NCI-H1092 treated with DMSO at 0.1 percent for 48 hours (cell line): ENCODE data around the gene MLLT10.

Experiments
- DNase-seq: peaks from one replicate; lab custom pipeline; 2025; lab: John Stamatoyannopoulos, UW

Gene MLLT10

GRCh38 chr10:21501731-21502347 is 32.2 kb upstream of the MLLT10 start:
- no peak for DNase-seq

DNA sequence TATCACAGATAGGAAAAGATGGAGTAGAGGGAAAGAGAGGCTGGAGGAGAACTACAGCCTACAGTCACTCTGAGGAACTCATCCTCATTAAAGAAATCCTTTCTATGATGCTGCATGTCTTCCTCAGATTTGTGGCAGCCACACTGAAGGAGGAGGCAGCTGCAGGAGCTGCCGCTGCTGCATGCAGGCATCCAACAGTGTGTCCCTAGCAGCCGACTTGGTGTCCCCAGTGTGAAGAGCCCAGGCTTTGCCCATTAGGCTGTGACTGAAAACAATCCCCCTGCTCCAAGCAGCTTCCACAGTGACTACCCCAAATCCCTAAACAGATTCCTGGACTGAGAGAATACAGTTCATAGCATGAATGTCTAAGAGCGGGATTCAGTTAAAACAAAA is 31.7 kb upstream of the MLLT10 start:
- DNase-seq, result no peak

GRCh38 chr10:21503542-21503941 is 30.5 kb upstream of the MLLT10 start:
- DNase-seq, result no peak

DNA sequence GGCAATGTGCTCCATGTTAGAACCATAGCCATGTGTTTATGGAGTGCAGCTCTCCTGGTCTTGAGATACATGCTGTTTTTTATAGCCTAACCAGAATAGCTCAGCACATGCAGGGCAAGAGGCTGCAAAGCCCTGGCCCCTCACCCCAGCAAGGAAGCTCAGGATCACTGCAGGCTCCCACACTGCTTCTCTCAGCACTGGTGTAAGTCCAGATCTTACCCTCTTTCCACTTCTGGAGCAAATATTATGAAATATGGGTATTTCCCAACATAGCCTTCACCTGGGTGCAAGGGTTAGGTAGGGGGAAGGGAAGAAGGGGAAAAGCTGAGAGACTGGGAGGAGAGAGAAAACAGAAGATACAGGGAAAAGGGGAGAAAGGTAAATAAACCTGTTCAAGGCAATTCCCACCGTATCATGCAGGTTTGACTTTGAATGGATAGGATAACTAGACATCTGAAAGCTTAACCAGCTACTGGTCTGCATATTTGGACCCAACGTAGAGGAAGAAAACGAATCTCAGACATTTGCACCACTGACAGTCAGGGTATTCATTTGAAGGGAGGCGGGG is 28.2 kb upstream of the MLLT10 start:
- no peak for DNase-seq

- no peak for DNase-seq
These were observed 27.7 kb upstream of the MLLT10 start for GRCh38 chr10:21506351-21506750.

DNA sequence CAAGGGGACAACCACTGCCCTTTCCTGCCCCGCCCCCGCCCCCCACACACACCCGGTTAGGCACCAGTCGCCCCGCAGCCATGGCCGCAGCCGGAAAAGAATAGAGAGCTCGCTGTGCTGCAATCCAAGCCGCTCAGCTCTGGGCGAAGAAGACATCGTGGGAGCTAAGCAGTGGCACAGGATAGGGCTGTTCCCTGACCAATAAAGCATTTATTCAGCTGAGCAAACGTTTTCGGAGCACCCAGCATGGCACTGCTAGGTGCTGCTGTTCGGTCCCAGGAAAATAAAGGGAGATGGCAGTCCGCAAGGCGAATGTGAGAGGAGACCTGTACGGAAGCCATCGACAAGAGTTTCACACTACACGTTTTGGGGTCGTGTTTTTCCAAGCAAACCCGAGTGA is 26.9 kb upstream of the MLLT10 start:
- no peak for DNase-seq

GRCh38 chr10:21508706-21509331 is 25.2 kb upstream of the MLLT10 start:
- no peak for DNase-seq

- no peak for DNase-seq
These were observed 24.4 kb upstream of the MLLT10 start for GRCh38 chr10:21509341-21510240.

DNA sequence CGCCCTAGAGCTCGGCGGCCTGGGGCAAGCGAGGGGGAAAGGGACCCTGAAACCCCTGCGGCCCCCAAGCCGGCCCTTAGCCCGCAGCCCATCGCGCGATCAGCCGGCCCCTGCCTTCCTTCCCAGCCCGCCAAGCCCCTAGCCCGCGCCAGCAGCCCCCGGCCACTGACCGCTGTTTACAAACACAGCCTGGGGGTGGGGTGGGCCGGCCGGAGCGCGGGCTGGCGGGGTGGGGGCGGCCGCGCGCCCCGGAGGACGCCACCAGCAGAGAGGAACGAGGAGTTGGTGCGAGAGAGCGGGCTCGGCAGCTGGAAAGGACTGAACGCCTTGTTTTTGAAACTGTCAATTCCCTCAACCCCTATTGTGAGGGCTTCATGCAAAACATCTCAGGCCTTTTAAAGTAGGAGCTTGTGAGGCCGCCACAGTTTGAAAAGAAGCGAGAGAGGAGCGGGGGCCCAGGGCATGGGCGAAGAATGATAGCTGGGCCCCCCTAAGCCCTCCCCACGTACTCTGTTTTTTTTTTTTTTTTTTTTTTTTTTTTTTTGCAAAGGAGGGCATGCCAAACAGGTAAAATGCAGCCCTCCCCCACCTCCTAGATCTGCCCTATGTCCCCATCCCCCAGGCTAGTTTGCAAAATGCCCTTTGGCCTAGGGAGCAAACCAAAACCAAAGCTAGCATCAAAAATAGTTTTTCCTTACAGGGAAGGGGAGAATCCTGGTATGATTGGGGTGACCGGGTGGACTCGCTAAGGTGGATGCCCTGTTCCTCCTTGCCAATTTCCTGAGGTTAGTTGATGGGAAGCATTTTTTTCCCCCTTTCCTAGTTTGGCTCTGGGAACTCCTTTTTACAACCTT is 23.6 kb upstream of the MLLT10 start:
- DNase-seq, result no peak

GRCh38 chr10:21511095-21511570 is 22.9 kb upstream of the MLLT10 start:
- DNase-seq, result no peak

GRCh38 chr10:21511946-21512572 is 22.0 kb upstream of the MLLT10 start:
- DNase-seq, result no peak

DNA sequence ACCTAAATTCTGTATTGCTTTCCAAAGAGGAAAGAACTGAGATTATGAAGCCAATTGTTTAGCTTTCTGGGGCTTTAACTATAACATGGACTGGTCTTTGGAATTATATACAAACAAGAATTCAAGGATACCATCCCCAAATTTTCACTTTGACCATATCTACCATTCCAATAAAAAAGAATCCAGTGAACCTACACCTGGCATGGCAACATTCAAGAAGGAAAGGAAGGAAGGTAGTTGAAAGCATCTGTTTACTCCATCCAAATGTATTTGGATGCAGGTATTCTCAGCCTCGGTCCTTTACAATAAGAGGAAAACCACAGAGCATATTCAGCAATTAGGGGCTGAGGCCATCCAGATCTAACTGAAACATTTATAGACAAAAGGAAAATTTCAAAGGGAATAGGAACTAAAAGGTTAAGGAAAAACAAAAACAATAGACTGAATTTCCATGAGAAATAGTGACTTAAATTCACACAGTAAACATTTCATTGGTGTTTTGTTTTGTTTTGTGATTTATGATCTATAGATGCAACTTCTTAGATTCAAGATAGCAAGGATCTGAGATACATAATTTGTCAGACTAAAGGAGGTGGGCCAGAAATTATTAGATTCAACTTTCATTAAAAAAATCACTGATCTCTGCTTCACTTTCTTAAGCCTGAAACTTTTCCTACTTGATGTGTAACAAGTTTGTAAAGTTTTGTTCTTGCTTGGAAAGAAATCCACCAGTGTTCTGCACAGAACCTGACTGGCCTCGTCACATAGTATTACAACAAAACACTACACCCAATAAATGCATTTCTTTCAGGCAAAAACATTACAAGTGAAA is 21.2 kb upstream of the MLLT10 start:
- no peak for DNase-seq

DNA sequence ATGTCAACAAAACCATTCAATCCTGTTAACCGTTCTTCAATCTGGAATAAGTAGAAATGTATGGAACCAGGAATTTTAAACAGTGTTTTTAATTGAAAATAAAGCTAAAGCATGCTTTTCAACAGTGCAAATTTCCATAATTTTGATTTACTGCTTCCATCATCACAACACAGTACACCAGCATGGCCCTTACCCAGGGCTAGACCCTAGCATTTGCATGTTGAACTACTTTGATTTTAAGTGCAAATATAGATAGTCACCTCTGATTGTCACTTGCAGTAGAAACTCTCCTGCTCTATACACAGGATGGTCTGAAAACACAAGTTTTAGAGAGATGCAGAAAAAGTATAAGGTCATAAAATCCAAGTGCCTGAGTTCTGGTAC is 20.6 kb upstream of the MLLT10 start:
- no peak for DNase-seq

DNA sequence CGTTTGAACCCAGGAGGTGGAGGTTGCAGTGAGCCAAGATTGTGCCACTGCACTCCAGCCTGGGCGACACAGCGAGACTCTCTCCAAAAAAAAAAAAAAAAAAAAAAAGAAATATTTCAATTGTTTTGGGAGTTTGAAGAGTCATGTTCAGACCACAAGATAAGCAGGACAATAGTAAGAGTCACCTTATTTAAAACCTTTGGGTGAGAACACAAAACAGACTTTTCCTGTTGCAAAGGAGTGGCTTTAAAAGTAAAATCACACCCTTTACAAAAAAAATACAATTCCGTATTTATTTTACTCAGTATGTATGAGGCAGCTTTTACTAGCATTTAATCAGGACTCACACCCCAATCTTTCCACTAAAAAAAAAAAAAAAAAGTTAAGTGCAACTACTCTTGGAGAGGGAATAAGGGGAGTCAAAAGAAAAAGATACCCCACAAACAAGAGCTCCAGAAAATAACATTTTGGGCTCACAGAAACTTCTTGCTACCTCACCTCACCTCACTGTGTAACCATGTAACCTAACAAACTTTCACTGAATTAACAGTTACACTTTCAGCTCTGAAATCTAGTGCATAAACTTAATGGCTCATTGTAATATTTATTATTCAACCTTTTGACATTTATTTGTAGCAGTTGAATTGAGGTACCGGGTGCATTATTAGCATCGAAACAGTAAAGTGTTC is 19.8 kb upstream of the MLLT10 start:
- DNase-seq, result no peak

GRCh38 chr10:21514818-21515351 is 19.1 kb upstream of the MLLT10 start:
- no peak for DNase-seq

DNA sequence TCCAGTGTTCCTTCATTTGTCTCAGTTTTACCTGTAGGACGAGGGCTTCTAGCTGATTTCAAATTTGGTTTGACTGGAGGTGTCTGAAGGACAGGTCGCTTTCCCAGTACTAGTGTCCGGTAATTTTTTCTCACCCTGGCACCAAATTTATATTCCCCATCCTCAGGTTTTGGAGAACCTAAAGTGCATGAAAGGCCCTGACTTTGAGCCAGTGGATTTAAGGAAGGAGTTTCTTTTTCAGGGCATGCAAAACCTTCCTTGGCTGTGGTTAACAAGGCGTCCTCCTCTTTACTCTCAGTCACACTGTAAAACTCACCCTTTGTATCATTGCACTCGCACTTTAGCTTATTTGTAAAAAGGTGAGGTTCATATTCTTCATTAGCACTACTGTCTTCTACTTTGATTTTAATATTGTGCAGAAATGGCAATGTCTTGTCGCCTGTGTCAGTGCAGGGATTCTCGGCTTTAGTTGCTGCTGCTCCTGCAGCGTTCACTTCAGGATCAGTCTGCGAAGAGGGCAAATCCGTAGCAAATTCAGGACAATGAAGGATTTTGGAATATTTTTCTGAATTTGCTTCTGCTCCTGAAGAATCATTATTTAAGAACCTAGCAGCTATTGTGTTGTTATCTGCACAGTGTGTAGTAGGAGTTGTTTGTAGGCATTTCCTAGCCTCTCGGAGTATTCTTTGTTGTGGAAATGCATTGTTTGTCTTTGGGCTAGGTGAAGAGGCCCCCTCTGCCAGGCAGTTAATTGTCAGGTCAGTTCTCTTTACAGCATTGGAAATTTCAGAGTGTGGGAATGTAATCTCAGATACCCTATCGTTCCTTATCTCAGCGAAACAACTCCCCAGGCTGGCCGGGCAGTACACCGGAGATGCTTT is 18.4 kb upstream of the MLLT10 start:
- no peak for DNase-seq

- DNase-seq, result no peak
These were observed 17.5 kb upstream of the MLLT10 start for GRCh38 chr10:21516242-21517131.
